ENCODE measurements around the gene HOGA1.
"Not testable (repeated sequence)": the region's sequence is repeated elsewhere in the genome, so short reads cannot be mapped to it uniquely, and the experiment has no call there.

The HOGA1 gene

DNA sequence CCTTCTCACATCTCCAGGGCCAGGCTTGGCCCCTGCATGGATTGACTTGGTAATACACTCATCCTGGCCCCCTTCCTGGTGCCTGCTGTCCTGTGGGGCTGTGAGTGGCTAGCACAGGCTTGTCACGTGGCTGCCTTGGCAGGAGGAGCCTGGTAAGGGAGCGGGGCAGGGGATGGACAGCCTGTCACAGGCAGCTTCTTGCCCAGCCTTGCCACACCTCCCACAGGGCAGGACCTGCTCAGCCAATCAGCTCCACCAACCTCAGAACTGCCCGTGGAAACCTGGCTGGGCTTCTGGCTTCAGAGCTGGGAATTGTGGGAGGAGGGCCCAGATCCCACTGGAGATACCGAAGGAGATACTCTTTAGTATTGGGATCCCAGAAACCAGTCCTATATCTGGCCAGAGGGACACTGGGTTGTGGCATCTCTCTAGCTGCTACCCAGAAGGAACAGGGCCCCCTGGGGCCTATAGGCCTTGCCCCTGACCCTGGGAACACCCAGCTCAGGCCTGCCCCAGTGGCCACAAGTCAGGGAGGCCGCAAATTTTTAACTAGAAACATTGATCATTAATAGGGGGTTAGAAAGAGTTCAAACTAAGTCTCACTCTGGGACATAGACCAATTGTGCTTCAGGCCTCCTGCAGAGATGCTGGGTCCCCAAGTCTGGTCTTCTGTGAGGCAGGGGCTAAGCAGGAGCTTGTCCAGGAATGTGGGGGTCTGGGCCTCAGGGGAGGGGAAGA is at the start of gene HOGA1:
HOGA1 (plus strand) TSS at position 330 of the 738 bp plus-strand sequence; CDS start at position 645, 315 bp downstream.
- DNase-seq, result peak; percentile 78

DNA sequence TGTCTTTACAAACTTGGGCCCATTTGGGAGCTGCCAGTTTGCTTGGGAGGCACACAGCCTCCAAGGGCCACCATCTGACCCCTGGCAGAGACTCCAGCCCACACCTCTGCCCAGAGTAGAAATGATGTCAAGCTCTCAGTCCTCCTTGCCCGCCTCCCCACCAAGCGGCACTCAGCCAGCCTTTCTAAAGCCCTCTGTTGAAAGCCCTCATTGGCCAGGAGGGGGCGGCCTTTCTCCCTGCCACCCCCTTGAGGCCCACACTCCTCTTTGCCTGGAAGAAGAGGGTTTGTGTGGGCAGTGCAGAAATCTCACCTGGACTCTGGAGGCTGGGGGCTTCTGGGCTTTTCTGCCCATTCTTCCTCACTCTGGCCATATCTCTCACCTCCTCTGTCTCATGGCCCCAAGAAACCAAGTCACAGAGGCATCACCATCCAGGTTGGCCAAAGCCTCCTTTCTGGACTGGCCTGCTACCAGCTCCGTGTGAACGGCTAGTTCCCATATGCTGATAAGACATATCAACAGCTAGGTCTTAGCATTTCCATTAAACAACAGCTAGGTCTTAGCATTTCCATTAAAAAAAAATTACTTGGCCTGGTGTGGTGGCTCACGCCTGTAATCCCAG is 49.3 kb upstream of the HOGA1 start:
- DNase-seq, result no peak

DNA sequence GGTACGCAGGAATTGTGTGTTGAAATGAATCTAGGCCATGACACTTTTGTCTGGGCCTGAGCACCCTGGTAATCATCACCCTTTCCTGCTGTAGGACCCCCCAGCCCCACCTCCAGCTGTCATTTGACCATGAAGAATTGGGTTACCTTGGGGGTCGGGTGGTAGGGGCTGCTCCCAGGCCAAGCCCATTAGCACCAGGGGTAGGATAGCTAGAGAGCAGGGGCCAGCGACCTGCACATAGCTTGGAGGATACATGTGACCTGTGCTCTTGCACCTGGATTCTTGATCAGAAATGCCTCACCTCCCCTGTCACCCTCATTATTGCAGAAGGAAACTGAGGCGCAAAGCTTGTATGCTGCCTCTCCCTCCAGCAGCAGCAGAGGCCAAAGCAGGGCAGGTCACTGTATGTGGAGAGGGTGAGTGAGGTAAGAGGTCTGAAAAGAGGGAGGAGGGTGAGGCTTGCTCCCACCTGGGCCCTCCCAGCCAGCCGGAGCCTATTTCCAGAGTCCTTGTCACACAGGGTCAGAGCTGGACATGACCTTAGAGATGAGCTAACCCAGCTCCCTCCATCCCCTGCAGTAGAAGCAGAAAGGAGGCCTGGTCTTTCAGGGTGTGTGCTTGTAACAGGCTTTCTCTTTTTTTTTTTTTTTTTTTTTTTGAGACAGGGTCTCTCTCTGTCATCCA is 46.9 kb upstream of the HOGA1 start:
- DNase-seq, result no peak

GRCh38 chr10:97538411-97538810 is 45.8 kb upstream of the HOGA1 start:
- DNase-seq, result no peak

DNA sequence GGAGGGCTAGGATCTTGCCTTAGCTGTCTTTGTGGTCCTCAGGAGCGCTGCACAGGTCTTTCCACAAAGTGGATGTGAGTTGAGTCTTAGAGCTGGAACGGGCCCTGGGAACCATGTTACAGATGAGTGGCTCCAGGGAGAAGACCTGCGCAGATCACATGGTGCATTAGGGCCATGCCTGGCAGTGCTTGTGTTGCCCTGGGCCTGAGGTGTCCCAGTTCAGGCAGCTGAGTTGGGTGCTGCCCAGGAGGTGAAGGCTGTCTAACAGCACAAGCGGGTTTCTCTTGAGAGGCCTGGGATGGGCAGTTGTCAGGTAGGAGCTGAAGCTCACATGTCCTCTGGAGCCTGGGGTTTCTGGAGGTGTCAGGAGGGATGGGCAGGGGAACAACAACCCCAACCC is 45.4 kb upstream of the HOGA1 start:
- DNase-seq, result no peak

GRCh38 chr10:97539523-97540200 is 44.5 kb upstream of the HOGA1 start:
- DNase-seq, result peak; percentile 63

- DNase-seq, result no peak
Observed at GRCh38 chr10:97540669-97541500, 43.3 kb upstream of the HOGA1 start.

- DNase-seq, result peak; percentile 92
Observed at GRCh38 chr10:97542169-97543024, 41.8 kb upstream of the HOGA1 start.

DNA sequence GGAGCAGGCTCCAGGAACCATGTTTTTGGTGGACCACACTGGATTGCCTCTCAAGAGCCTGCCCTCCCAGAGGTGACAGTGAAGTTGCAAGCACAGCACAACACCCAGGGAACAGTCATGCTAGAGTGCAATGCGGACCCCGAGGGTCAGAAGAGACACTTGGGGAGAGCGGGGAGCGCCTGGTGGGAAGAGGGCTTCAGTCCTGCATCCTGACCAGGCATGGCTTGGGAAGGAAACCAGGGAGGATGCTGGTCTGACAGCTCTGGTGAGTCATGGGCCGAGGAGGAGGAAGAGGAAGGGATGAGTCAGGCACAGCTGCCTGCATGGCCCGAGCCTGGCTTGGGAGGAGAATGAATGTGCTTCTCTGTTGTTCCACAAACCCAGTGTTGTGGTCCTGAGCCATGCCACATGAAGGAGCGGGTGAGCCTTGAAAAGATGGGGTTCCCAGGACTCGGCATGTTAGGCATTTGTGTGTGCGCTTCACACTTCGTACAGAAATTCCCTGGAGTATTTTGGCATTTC is 41.1 kb upstream of the HOGA1 start:
- peak; percentile 79 for DNase-seq

DNA sequence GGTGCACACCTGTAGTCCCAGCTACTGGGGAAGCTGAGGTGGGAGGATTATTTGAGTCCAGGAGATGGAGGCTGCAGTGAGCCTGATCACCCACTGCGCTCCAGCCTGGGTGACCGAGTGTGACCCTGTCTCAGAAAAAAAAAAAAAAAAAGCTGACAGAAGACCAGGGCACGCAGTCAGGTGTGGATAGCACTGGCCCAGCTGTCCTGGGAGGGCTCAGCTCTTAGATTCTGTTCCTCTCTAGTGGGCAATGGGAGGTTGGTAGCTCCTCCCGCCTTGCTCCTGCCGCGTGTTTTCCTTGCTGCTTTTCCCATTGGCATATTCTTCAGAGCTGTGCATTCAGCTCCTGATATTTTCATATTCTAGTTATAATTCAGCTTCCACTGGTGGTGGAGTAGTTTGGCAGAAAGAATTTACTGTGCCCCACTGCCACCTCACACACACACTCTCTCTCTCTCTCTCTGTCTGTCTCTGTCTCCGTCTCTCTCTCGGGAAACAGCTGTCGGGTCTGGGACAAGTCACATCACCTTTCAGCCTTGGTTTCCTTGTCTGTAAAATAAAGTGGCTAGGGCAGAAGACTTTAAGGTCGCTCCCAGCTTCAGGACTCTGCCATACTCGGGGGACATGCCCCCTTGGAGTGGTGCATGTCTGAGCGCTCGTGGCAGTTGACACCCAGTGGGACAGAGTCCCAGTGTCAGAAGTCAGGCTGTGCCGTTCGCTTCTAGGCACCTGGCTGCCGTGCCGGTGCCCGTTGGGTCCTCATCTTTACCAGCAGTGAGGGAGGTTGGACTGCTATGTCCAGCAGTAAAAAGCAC is 37.5 kb upstream of the HOGA1 start:
- no peak for DNase-seq

GRCh38 chr10:97547271-97547600 is 37.0 kb upstream of the HOGA1 start:
- DNase-seq, result no peak

GRCh38 chr10:97547962-97548361 is 36.2 kb upstream of the HOGA1 start:
- peak; percentile 66 for DNase-seq

- no peak for DNase-seq
Observed at GRCh38 chr10:97548828-97549455, 35.2 kb upstream of the HOGA1 start.

DNA sequence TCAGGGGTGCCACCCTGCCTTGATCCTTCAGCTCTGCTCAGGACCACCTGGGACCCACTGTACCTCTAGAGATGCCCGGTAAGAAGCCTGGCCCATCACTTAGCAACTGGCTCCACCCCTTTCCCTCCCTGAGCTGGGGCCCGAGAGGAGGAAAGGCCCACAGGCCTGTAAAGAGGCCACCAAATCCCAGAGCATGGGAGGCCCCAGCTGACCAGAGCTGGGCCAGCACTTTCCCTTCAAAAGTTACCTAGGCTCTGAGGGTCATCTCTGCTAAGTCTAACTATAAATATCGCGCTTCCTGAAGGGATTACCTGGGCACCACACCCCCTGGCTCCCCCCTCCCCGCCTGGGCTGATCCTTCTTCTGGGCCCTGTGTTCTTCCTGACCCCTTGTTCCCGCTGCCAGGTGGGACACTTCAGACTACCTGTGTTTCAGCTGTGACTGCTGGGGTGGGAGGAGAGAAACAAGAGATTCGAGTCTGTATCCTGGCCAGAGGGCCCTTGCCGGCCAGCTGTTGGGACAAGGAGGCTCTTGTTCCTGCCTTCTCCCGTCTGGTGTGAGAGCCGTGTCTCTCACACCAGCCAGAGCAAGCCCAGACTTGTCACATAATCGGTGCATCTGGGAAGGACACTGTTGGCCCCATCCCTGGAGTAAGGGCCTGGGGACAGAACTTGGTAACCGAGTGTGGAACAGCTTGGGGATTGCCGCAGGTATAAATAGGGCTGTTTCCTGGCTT is 34.4 kb upstream of the HOGA1 start:
- peak; percentile 68 for DNase-seq

GRCh38 chr10:97550336-97551149 is 33.6 kb upstream of the HOGA1 start:
- no peak for DNase-seq

DNA sequence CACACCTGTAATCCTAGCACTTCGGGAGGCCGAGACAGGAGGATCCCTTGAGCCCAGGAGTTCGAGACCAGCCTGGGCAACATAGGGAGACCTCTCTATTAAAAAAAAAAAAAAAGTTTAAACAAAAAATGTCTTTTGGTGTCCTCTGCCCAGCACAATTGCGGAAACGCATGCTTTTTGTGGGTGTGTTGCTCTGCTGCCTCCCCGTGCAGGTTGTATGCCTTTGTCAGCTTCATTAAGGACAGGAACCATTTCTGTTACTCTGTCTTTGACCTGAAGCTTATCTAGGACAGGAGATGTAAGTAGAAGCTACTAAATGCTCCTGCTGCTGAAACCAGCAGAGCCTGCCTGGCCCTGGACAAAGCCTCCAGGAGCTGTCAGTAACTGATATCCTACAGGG is 32.9 kb upstream of the HOGA1 start:
- no peak for DNase-seq

GRCh38 chr10:97553575-97554031 is 30.6 kb upstream of the HOGA1 start:
- DNase-seq, result peak; percentile 74

- not testable (repeated sequence) for DNase-seq
Observed at GRCh38 chr10:97554336-97554735, 29.9 kb upstream of the HOGA1 start.
